A673 (cell line): ENCODE results near the gene CLCN4. TPM values are rescaled to one million over a fixed set of nuclear protein-coding genes. Genes with fewer than 3 reads are reported as not detected.

Experiments used
- BruUV-seq: library from RNA; stranded (reverse); fragments of 400-500 nt; replicated peaks from 2 replicates; lab custom pipeline; 2021; lab: Mats Ljungman, UMichigan
- CTCF ChIA-PET: fragments of 300-600 bp; sonication (Branson Sonifier 250); formaldehyde crosslinking; loops from one replicate; lab custom pipeline; 2022; ENCODE audit warnings: antibody characterized with exemption; lab: Charles Lee
- POLR2A ChIA-PET: fragments of 300-600 bp; sonication (Branson Sonifier 250); formaldehyde crosslinking; loops from one replicate; lab custom pipeline; 2022; ENCODE audit warnings: antibody characterized with exemption; ENCODE audit not compliant: low non-redundant PET; lab: Charles Lee
- DNase-seq: peaks from one replicate; pipeline ENCODE4 v3.0.0-alpha.2; 2015; ENCODE audit warnings: low spot score
- H3K27ac ChIP-seq: fragments of 200-600 bp; sonication (generic); 2 replicates; pipeline ENCODE4 v1.5.1; 2016; ENCODE audit warnings: mixed run types, low read depth, mild to moderate bottlenecking, mixed read lengths, antibody characterized with exemption, low read length; ENCODE audit not compliant: poor library complexity, severe bottlenecking
- H3K27me3 ChIP-seq: fragments of 200-600 bp; sonication (generic); replicated peaks from 2 replicates; pipeline ENCODE4 v1.6.1; 2017; ENCODE audit warnings: mixed run types, low read depth, mild to moderate bottlenecking, mixed read lengths, antibody characterized with exemption, low read length; ENCODE audit not compliant: insufficient read depth, poor library complexity
- H3K36me3 ChIP-seq: fragments of 200-600 bp; sonication (generic); 2 replicates; pipeline ENCODE4 v1.6.1; 2016; ENCODE audit warnings: mixed run types, mild to moderate bottlenecking, mixed read lengths, antibody characterized with exemption, low read length; ENCODE audit not compliant: insufficient read depth, poor library complexity, severe bottlenecking
- H3K4me1 ChIP-seq: fragments of 200-600 bp; sonication (generic); 2 replicates; pipeline ENCODE4 v1.6.1; 2017; ENCODE audit warnings: mixed run types, mild to moderate bottlenecking, mixed read lengths, antibody characterized with exemption, low read length; ENCODE audit not compliant: insufficient read depth, poor library complexity, severe bottlenecking
- H3K4me3 ChIP-seq: fragments of 200-600 bp; sonication (generic); 2 replicates; pipeline ENCODE4 v1.5.1; 2016; ENCODE audit warnings: low read depth, mixed run types, mild to moderate bottlenecking, mixed read lengths, low read length; ENCODE audit not compliant: poor library complexity, severe bottlenecking
- H3K9me3 ChIP-seq: fragments of 200-600 bp; sonication (generic); 2 replicates; pipeline ENCODE4 v1.6.1; 2016; ENCODE audit warnings: mixed run types, low read depth, mild to moderate bottlenecking, mixed read lengths, antibody characterized with exemption, low read length; ENCODE audit not compliant: poor library complexity, severe bottlenecking
- EZH2 ChIP-seq: fragments of 200-600 bp; sonication (generic); IDR thresholded peaks from 2 replicates; pipeline ENCODE4 v1.6.1; 2017; ENCODE audit warnings: borderline replicate concordance, low read depth, mild to moderate bottlenecking, mixed read lengths, antibody characterized with exemption, low read length; ENCODE audit not compliant: poor library complexity, severe bottlenecking
- intact Hi-C: fragments of 100-400 bp; cut with micrococcal nuclease; formaldehyde crosslinking; loops from one replicate; pipeline ENCODE4 v1.10.0; 2022; ENCODE audit not compliant: unreplicated experiment
- total RNA-seq: library from RNA; stranded (reverse); gene quantifications from 2 replicates; pipeline ENCODE4 v1.2.3, GENCODE V29; 2021
- TF ChIP-seq, protein P1 (sequence below): fragments of 300-800, 200-600 bp; sonication (generic); conservative IDR thresholded peaks from 2 replicates; pipeline ENCODE4 v1.5.1; 2017; ENCODE audit warnings: low read depth, mild to moderate bottlenecking, antibody characterized with exemption, low read length, moderate library complexity, mixed read lengths

The CLCN4 gene
- total RNA-seq, 1 experiment from 2014 or later = 1.7 TPM

DNA sequence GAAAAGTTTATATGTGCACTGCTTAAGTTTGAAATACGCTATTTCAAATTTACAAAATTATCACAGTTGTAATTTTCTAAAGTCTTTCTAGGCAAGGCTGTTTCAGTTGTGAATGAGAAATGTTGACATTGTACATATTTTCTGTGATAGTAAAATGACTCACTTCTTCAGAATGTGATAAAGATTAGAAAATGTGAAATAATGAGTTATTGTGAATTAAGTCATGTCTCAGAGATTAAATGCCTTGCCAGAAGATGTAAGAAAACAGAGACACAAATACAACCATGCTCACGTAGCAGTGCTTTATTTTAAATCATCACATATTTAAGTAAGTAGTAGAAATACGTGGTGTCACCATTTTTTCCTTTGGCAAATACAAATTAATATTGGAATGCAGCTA lies 768 bp downstream of the CLCN4 start:
- DNase-seq = no peak
- BruUV-seq = no TSS peak
- Histone ChIP-seq H3K27me3 (peaks cover 4% of the 10 kb centered on the region), H3K4me1 (peaks cover 14% of the 10 kb centered on the region), H3K9me3 (no peaks in the 10 kb centered on the region), H3K4me3 (no peak overlapping the region), H3K36me3 (no peaks in the 10 kb centered on the region), H3K27ac (no peak overlapping the region)
- CTCF ChIA-PET = no interaction called here
- POLR2A ChIA-PET = no interaction called here
- TF ChIP-seq, protein P1, sequence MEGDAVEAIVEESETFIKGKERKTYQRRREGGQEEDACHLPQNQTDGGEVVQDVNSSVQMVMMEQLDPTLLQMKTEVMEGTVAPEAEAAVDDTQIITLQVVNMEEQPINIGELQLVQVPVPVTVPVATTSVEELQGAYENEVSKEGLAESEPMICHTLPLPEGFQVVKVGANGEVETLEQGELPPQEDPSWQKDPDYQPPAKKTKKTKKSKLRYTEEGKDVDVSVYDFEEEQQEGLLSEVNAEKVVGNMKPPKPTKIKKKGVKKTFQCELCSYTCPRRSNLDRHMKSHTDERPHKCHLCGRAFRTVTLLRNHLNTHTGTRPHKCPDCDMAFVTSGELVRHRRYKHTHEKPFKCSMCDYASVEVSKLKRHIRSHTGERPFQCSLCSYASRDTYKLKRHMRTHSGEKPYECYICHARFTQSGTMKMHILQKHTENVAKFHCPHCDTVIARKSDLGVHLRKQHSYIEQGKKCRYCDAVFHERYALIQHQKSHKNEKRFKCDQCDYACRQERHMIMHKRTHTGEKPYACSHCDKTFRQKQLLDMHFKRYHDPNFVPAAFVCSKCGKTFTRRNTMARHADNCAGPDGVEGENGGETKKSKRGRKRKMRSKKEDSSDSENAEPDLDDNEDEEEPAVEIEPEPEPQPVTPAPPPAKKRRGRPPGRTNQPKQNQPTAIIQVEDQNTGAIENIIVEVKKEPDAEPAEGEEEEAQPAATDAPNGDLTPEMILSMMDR = no peak
- no peak for TF ChIP-seq EZH2
- intact Hi-C loops = no loop called here

DNA sequence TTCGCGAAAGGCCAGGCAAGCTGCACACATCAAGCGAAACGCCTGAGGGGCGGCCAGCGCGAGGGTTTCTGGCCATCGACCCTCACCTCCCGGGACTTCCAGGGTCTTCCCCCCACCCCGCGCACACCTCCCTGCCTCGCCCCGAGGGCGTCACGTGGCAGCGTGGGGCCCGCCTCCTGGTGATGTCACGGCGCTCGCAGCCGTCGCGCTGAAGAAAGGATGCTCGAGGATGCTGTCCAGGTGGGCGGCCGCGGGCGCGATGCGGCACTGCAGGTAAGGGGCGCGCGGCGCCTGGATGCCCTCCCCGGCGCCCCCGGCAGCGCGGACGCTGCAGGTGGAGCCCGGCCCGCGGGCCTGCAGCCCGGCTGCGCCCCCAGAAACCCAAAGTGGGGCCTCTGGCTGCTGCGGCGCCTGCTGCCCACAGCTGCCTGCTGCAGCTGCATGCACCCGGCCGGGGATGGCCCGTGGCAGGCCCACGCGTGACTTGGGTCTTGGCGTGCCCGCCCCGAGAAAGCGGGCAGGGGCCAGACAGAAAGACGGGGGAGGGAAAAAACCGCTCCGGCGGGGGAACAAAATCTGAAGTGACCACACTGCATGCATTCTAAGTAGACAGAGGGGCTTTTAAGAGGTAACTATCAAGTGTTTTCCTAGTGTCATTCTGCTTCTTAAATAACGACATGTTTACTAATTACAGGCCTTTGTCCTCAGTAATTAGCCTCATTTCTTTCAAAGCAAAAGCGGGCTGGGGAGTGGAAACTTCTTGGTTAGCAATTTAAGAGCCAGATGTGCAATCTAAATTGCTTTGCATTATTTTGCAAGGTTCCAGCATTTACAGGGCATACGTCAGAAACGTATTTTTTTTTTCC lies 1.7 kb downstream of the CLCN4 start:
- Histone ChIP-seq H3K27me3 (peaks cover 4% of the 10 kb centered on the region), H3K4me1 (peaks cover 14% of the 10 kb centered on the region), H3K9me3 (no peaks in the 10 kb centered on the region), H3K4me3 (peak overlapping the region; percentile 38), H3K36me3 (no peaks in the 10 kb centered on the region), H3K27ac (no peak overlapping the region)
- ChIA-PET POLR2A (no interaction called here), CTCF (no interaction called here)
- TF ChIP-seq EZH2 = no peak
- intact Hi-C loops = no loop called here
- peak; percentile 20 for DNase-seq
- BruUV-seq = no TSS peak

DNA sequence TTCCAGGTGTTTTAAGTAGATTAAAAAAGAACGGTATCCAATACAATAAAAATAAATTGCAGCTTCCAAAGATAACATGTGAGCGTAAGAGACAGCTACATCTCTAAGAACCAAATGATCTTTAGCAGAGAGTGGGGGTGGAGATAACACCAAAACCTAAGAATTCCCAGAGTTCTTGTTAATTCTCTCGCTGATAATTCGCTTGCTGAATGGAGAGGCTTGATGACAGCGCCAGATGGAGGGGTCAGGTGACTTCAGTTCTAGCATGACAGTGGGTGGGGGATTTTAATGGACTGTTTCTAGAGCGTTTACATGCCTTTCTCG lies 2.3 kb downstream of the CLCN4 start:
- Histone ChIP-seq H3K27me3 (peaks cover 4% of the 10 kb centered on the region), H3K27ac (no peak overlapping the region), H3K4me3 (no peak overlapping the region), H3K36me3 (no peaks in the 10 kb centered on the region), H3K9me3 (no peaks in the 10 kb centered on the region), H3K4me1 (peaks cover 14% of the 10 kb centered on the region)
- CTCF ChIA-PET = no interaction called here
- TF ChIP-seq EZH2 = no peak
- TF ChIP-seq, protein P1 = no peak
- intact Hi-C loops = no loop called here
- no TSS peak for BruUV-seq
- POLR2A ChIA-PET = no interaction called here
- no peak for DNase-seq
